Caki2 (cell line): ENCODE data around the gene RPF1. TPM values are rescaled to one million over a fixed set of nuclear protein-coding genes. Genes with fewer than 3 reads are reported as not detected.

Experiments
- DNase-seq: peaks from one replicate; pipeline ENCODE4 v3.0.0-alpha.2; 2015; ENCODE audit warnings: low read depth
- in situ Hi-C: cut with HindIII; loops from 2 replicates; pipeline ENCODE4 v1.10.0; 2016; ENCODE audit warnings: low sequenced_read_pairs, low pct_unique_long_range_greater_than_20kb, mixed read lengths
- total RNA-seq: library from RNA; depleted of rRNA; stranded (reverse); fragments of >200 nt; shearing (Covaris generic); gene quantifications from 2 replicates; pipeline ENCODE4 v1.2.3, GENCODE V29; 2014; ENCODE audit warnings: low replicate concordance; rRNA removed

RPF1 gene
- total RNA-seq, 1 experiment from 2014 or later, result 40.3 TPM

- DNase-seq, result no peak
- in situ Hi-C loops, result no loop called here
Measured at GRCh38 chr1:84525779-84526178, 46.7 kb downstream of the RPF1 start.

- in situ Hi-C loops, result no loop called here
- DNase-seq, result no peak
Measured at GRCh38 chr1:84538599-84538998, 59.5 kb downstream of the RPF1 start.

DNA sequence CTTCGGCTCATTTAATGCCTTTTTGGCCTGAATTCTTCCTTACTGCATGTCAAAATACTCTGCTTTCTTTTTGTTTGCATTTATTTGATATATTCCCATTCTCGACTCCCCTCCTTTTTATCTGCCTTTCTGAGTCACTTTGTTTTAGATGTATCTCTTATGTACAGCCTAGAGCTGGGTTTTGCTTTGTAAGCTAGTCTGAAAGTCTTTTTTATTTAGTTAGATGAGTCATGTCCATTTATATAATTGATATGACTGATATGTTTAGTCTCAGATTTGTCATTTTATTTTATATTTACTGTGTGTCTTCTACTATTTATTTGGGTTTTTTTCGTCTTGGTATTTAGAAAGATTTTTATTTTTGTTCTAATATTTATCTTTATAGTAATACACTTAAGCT lies 60.9 kb downstream of the RPF1 start:
- in situ Hi-C loops, result no loop called here
- no peak for DNase-seq

GRCh38 chr1:84540759-84541158 lies 61.7 kb downstream of the RPF1 start:
- no peak for DNase-seq
- in situ Hi-C loops, result no loop called here

DNA sequence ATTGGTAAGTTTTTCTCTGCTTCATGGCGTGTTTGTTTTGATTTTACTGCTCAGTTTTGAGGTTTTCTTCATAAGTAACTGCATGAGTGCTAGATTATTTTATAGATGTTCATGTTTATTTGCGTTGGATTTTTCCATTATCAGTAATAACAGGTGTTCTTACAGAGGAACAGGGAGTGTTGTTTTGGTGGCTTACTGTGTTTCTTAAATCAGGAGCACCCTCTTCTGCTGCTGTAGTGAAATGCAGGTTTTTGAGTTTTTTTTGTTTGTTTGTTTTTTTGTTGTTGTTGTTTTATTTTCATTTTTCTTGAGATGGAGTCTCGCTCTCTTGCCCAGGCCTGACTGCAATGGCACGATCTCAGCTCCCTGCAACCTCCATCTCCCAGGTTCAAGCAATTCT lies 62.6 kb downstream of the RPF1 start:
- in situ Hi-C loops, result no loop called here
- DNase-seq, result no peak

Other genes with a start within 250 kb of the RPF1 start
- gene SAMD13, start 177.6 kb upstream of the RPF1 start, total RNA-seq, result 2.5 and 8.7 TPM in 2 replicates
- not detected in 2 replicates for gene DNASE2B, start 80.8 kb upstream of the RPF1 start, total RNA-seq
- not detected in 2 replicates for gene SPATA1, start 27.1 kb downstream of the RPF1 start, total RNA-seq
- gene GNG5, start 27.3 kb downstream of the RPF1 start, total RNA-seq, result 81.2 and 90.2 TPM in 2 replicates
- 5.5 and 6.1 TPM in 2 replicates for gene CTBS, start 95.2 kb downstream of the RPF1 start, total RNA-seq
- 13.8 and 21.4 TPM in 2 replicates for gene SSX2IP, start 211.2 kb downstream of the RPF1 start, total RNA-seq